Neural progenitor cell (in vitro differentiated cells): ENCODE data around the gene ATXN1.

Experiments used
- EZH2 ChIP-seq: fragments of 200-600 bp; sonication (generic); IDR thresholded peaks from 2 replicates; pipeline ENCODE4 v1.6.1; 2017; ENCODE audit warnings: antibody characterized with exemption, mild to moderate bottlenecking, moderate library complexity
- TF ChIP-seq, protein P1 (sequence below): fragments of 200-600 bp; sonication (generic); IDR thresholded peaks from 2 replicates; pipeline ENCODE4 v1.5.1; 2017; ENCODE audit warnings: antibody characterized with exemption, mild to moderate bottlenecking

DNA sequence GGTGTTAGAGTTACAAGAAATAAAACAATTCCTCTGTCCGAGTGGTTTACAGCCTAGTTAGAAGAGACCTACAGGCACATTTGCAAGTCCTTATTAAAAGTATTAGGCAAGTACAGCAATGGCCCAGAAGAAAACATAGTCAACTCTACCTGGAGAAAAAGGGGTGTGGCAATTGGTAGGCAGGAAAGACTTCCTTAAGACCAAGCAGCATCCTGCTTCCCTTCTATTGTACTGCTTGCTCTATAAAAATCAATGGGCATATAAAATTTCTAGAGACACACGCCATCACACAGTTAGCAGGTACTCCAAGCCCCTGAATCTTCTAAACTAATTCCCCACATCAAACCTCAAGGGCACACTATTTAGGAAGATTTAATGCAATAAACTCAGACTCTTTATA, 185.6 kb downstream of the ATXN1 start:
- TF ChIP-seq, protein P1, sequence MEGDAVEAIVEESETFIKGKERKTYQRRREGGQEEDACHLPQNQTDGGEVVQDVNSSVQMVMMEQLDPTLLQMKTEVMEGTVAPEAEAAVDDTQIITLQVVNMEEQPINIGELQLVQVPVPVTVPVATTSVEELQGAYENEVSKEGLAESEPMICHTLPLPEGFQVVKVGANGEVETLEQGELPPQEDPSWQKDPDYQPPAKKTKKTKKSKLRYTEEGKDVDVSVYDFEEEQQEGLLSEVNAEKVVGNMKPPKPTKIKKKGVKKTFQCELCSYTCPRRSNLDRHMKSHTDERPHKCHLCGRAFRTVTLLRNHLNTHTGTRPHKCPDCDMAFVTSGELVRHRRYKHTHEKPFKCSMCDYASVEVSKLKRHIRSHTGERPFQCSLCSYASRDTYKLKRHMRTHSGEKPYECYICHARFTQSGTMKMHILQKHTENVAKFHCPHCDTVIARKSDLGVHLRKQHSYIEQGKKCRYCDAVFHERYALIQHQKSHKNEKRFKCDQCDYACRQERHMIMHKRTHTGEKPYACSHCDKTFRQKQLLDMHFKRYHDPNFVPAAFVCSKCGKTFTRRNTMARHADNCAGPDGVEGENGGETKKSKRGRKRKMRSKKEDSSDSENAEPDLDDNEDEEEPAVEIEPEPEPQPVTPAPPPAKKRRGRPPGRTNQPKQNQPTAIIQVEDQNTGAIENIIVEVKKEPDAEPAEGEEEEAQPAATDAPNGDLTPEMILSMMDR: no peak
- no peak for TF ChIP-seq EZH2
